HG03342 (cell line): Measurements from ENCODE around the gene FAM222A.

Source experiments
- ATAC-seq: cut with Tn5 transposase; IDR thresholded peaks from one replicate; pipeline ENCODE4 v1.9.1; 2021; ENCODE audit warnings: mild to moderate bottlenecking, moderate library complexity; ENCODE audit not compliant: unreplicated experiment

Gene FAM222A

GRCh38 chr12:109713187-109714070, at the start of gene FAM222A:
FAM222A (plus strand) TSS chr12:109713825; CDS start chr12:109744147, 30,322 bp downstream.
- ATAC-seq: peak; percentile 89

- no peak for ATAC-seq
Observed at GRCh38 chr12:109664402-109664801, 49.2 kb upstream of the FAM222A start.

- no peak for ATAC-seq
Observed at GRCh38 chr12:109666068-109666467, 47.6 kb upstream of the FAM222A start.

GRCh38 chr12:109670731-109671130, 42.9 kb upstream of the FAM222A start:
- no peak for ATAC-seq

- no peak for ATAC-seq
Observed at GRCh38 chr12:109671502-109671901, 42.1 kb upstream of the FAM222A start.

- no peak for ATAC-seq
Observed at GRCh38 chr12:109673379-109673778, 40.2 kb upstream of the FAM222A start.

- no peak for ATAC-seq
Observed at GRCh38 chr12:109673884-109674283, 39.7 kb upstream of the FAM222A start.

- no peak for ATAC-seq
Observed at GRCh38 chr12:109675411-109675810, 38.2 kb upstream of the FAM222A start.

- ATAC-seq: no peak
Observed at GRCh38 chr12:109677279-109677691, 36.3 kb upstream of the FAM222A start.

- no peak for ATAC-seq
Observed at GRCh38 chr12:109678719-109679118, 34.9 kb upstream of the FAM222A start.

- no peak for ATAC-seq
Observed at GRCh38 chr12:109679501-109680263, 33.9 kb upstream of the FAM222A start.

GRCh38 chr12:109680264-109681005, 33.2 kb upstream of the FAM222A start:
- no peak for ATAC-seq

GRCh38 chr12:109681986-109682707, 31.5 kb upstream of the FAM222A start:
- ATAC-seq: no peak

- ATAC-seq: no peak
Observed at GRCh38 chr12:109682708-109683060, 30.9 kb upstream of the FAM222A start.

- ATAC-seq: no peak
Observed at GRCh38 chr12:109683316-109683715, 30.3 kb upstream of the FAM222A start.

- no peak for ATAC-seq
Observed at GRCh38 chr12:109685574-109686447, 27.8 kb upstream of the FAM222A start.

GRCh38 chr12:109686523-109686922, 27.1 kb upstream of the FAM222A start:
- ATAC-seq: no peak

- ATAC-seq: no peak
Observed at GRCh38 chr12:109687250-109687649, 26.4 kb upstream of the FAM222A start.

GRCh38 chr12:109689426-109689825, 24.2 kb upstream of the FAM222A start:
- ATAC-seq: no peak

GRCh38 chr12:109693160-109693559, 20.5 kb upstream of the FAM222A start:
- ATAC-seq: no peak
